Measurements from ENCODE around the gene PCDHGA8.
"Not testable (repeated sequence)": the region's sequence is repeated elsewhere in the genome, so short reads cannot be mapped to it uniquely, and the experiment has no call there.

PCDHGA8 gene

GRCh38 chr5:141409598-141410306 lies 17.3 kb downstream of the PCDHGA8 start:
- no peak for TF ChIP-seq ZNF274 (IDR thresholded peaks at IDR 0.05; ENCODE audit: low read depth, low read length)

DNA sequence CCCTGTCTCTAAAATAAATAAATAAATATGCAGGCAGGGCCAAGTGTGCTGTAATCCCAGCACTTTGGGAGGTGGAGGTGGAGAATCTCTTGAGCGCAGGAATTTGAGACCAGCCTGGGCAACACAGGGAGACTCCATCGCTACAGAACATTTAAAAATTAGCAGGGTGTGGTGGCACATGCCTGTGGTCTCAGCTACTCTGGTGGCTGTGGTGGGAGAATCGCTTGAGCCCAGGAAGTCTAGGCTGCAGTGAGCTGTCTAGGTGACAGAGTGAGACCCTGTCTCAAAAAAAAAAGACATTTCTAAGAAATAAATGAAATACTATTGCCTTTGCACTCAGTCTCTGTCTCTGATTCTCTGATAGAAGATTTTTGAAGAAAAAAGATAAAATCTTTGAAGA lies 19.1 kb downstream of the PCDHGA8 start:
- H3K4me3 ChIP-seq (ENCODE audit: low read length), result no peak overlapping the region
- TF ChIP-seq ZNF274 (IDR thresholded peaks at IDR 0.05; ENCODE audit: low read depth, low read length), result no peak

More at GRCh38 chr5:141409598-141410306, 17.3 kb downstream of the PCDHGA8 start:
- H3K4me3 ChIP-seq (ENCODE audit: low read length), result no peak overlapping the region

GRCh38 chr5:141412854-141413539 lies 20.6 kb downstream of the PCDHGA8 start, which contains the start of gene PCDHGA10:
PCDHGA10 (plus strand) TSS chr5:141412987; CDS start chr5:141413176, 189 bp downstream.
- TF ChIP-seq ZNF274 (IDR thresholded peaks at IDR 0.05; ENCODE audit: low read depth, low read length), result no peak
- peak within 1 kb of the TSS; percentile 77; the same call in 1 of the 2 replicates for H3K4me3 ChIP-seq (ENCODE audit: low read length)

DNA sequence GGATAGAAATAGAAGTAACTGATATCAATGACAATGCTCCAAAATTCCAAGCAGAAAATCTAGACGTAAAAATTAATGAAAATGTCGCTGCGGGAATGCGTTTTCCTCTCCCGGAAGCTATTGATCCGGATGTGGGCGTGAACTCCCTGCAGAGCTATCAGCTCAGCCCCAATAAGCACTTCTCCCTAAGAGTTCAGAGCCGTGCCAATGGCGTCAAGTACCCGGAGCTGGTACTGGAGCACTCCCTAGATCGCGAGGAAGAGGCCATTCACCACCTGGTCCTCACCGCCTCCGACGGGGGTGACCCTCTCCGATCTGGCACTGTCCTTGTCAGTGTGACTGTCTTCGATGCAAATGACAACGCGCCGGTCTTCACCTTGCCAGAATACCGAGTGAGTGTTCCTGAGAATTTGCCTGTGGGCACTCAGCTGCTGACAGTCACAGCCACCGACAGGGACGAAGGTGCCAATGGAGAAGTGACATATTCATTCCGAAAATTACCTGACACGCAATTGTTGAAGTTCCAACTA lies 21.2 kb downstream of the PCDHGA8 start:
- peak overlapping the region; percentile 77; the same call in 1 of the 2 replicates for H3K4me3 ChIP-seq (ENCODE audit: low read length)
- no peak for TF ChIP-seq ZNF274 (IDR thresholded peaks at IDR 0.05; ENCODE audit: low read depth, low read length)

DNA sequence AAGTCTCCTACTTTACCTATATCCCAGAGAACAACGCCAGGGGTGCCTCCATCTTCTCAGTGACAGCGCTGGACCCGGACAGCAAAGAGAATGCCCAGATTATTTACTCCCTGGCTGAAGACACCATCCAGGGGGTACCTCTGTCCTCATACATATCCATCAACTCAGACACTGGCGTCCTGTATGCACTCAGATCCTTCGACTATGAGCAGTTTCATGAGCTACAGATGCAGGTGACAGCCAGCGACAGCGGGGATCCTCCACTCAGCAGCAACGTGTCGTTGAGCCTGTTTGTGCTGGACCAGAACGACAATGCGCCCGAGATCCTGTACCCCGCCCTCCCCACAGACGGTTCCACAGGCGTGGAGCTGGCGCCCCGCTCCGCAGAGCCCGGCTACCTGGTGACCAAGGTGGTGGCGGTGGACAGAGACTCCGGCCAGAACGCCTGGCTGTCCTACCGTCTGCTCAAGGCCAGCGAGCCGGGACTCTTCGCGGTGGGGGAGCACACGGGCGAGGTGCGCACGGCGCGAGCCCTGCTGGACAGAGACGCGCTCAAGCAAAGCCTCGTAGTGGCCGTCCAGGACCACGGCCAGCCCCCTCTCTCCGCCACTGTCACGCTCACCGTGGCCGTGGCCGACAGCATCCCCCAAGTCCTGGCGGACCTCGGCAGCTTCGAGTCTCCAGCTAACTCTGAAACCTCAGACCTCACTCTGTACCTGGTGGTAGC lies 22.3 kb downstream of the PCDHGA8 start:
- H3K4me3 ChIP-seq (ENCODE audit: low read length), result not testable (repeated sequence)

DNA sequence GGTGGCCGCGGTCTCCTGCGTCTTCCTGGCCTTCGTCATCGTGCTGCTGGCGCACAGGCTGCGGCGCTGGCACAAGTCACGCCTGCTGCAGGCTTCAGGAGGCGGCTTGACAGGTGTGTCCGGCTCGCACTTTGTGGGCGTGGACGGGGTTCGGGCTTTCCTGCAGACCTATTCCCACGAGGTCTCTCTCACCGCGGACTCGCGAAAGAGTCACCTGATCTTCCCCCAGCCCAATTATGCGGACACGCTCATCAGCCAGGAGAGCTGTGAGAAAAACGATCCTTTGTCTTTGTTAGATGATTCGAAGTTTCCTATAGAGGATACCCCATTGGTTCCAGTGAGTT lies 22.8 kb downstream of the PCDHGA8 start:
- not testable (repeated sequence) for H3K4me3 ChIP-seq (ENCODE audit: low read length)

DNA sequence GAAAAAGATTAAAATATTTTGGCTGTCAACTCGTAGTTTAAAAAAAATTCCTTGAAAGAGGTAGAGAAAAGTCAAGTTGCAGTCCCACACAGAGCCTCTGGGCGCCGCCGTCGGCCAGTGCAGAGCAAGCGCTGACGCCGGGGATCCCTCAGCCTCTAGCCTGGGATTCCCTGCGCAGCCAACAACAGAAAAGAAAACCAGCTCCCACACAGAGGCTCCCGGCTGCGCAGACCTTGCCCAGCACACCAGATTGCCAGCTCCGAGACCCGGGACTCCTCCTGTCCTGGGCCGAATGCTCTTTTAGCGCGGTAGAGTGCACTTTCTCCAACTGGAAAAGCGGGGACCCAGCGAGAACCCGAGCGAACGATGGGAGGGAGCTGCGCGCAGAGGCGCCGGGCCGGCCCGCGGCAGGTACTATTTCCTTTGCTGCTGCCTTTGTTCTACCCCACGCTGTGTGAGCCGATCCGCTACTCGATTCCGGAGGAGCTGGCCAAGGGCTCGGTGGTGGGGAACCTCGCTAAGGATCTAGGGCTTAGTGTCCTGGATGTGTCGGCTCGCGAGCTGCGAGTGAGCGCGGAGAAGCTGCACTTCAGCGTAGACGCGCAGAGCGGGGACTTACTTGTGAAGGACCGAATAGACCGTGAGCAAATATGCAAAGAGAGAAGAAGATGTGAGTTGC lies 25.2 kb downstream of the PCDHGA8 start, which contains the start of gene PCDHGB7:
Gene PCDHGB7, plus strand, starts transcription at position 184 of the 679 bp plus-strand sequence. Its CDS starts 183 bp downstream, at position 367.
- peak within 1 kb of the TSS; percentile 28; the same call in 1 of the 2 replicates for H3K4me3 ChIP-seq (ENCODE audit: low read length)

DNA sequence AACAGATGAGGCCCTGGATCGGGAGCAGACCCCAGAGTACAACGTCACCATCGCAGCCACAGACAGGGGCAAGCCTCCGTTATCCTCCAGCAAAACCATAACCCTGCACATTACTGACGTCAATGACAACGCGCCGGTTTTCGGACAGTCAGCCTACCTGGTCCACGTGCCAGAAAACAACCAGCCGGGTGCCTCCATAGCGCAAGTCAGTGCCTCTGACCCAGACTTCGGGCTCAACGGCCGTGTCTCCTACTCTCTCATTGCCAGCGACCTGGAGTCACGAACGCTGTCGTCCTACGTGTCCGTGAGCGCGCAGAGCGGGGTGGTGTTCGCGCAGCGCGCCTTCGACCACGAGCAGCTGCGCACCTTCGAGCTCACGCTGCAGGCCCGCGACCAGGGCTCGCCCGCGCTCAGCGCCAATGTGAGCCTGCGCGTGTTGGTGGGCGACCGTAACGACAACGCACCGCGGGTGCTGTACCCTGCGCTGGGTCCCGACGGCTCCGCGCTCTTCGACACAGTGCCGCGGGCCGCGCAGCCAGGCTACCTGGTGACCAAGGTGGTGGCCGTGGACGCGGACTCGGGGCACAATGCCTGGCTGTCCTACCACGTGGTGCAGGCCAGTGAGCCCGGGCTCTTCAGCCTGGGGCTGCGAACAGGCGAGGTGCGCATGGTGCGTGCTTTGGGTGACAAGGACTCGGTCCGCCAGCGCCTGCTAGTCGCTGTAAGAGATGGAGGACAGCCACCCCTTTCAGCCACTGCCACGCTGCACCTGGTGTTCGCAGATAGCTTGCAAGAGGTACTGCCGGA lies 26.8 kb downstream of the PCDHGA8 start:
- H3K4me3 ChIP-seq (ENCODE audit: low read length), result no peak overlapping the region
- no peak for TF ChIP-seq ZNF274 (IDR thresholded peaks at IDR 0.05; ENCODE audit: low read depth, low read length)

GRCh38 chr5:141420855-141421488 lies 28.5 kb downstream of the PCDHGA8 start, which contains the start of gene PCDHGA11:
PCDHGA11 (plus strand) TSS chr5:141421051; CDS start chr5:141421228, 177 bp downstream.
- peak within 1 kb of the TSS; percentile 56 for H3K4me3 ChIP-seq (ENCODE audit: low read length)
- TF ChIP-seq ZNF274 (IDR thresholded peaks at IDR 0.05; ENCODE audit: low read depth, low read length), result no peak

GRCh38 chr5:141421489-141421855 lies 29.0 kb downstream of the PCDHGA8 start:
- no peak for TF ChIP-seq ZNF274 (IDR thresholded peaks at IDR 0.05; ENCODE audit: low read depth, low read length)
- H3K4me3 ChIP-seq (ENCODE audit: low read length), result peak overlapping the region; percentile 56

GRCh38 chr5:141422742-141423291 lies 30.4 kb downstream of the PCDHGA8 start:
- no peak overlapping the region for H3K4me3 ChIP-seq (ENCODE audit: low read length)
- TF ChIP-seq ZNF274 (IDR thresholded peaks at IDR 0.05; ENCODE audit: low read depth, low read length), result no peak

DNA sequence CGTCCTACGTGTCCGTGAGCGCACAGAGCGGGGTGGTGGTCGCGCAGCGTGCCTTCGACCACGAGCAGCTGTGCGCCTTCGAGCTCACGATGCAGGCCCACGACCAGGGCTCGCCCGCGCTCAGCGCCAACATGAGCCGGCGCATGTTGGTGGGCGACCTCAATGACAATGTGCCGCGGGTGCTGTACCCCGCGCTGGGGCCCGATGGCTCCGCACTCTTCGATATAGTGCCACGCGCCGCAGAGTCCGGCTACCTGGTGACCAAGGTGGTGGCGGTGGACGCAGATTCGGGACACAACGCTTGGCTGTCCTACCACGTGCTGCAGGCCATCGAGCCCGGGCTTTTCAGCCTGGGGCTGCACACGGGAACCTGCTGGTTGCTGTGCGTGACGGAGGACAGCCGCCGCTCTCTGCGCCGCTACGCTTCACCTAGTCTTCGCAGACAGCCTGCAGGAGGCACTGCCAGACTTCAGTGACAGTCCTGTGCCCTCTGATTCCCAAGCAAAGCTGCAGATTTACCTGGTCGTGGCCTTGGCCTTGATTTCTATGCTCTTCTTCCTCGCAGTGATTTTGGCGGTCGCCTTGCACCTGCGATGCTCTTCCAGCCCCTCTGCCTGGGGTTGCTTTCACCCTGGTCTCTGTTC lies 35.5 kb downstream of the PCDHGA8 start:
- no peak overlapping the region for H3K4me3 ChIP-seq (ENCODE audit: low read length)

More for the DNA sequence above, 35.5 kb downstream of the PCDHGA8 start:
- no peak for TF ChIP-seq ZNF274 (IDR thresholded peaks at IDR 0.05; ENCODE audit: low read depth, low read length)
